Activated CD4-positive, alpha-beta T cell treated with anti-CD3 and anti-CD28 coated beads for 1 hour (primary cell): ENCODE measurements around the gene LIN54.
"Not testable (repeated sequence)": the region's sequence is repeated elsewhere in the genome, so short reads cannot be mapped to it uniquely, and the experiment has no call there.

Source experiments
- DNase-seq: peaks from one replicate; pipeline ENCODE4 v3.0.0-alpha.2; 2020

LIN54 gene

GRCh38 chr4:83010522-83011318 lies at the start of gene LIN54:
Gene LIN54, minus strand, starts transcription at chr4:83010823. Its CDS starts 25,979 bp downstream, at chr4:82984844.
- DNase-seq = peak; percentile 80

- no peak for DNase-seq
Measured at GRCh38 chr4:83054928-83055327, 44.3 kb upstream of the LIN54 start.

- DNase-seq = not testable (repeated sequence)
Measured at GRCh38 chr4:83048781-83049180, 38.2 kb upstream of the LIN54 start.

GRCh38 chr4:83046693-83047473 lies 36.3 kb upstream of the LIN54 start:
- no peak for DNase-seq

- DNase-seq = no peak
Measured at GRCh38 chr4:83043801-83044407, 33.3 kb upstream of the LIN54 start.

GRCh38 chr4:83043157-83043556 lies 32.5 kb upstream of the LIN54 start:
- DNase-seq = not testable (repeated sequence)

- no peak for DNase-seq
Measured at GRCh38 chr4:83040269-83040668, 29.6 kb upstream of the LIN54 start.

- DNase-seq = no peak
Measured at GRCh38 chr4:83036991-83037665, 26.5 kb upstream of the LIN54 start.

- DNase-seq = peak; percentile 92
Measured at GRCh38 chr4:83034630-83035494, 24.2 kb upstream of the LIN54 start, which contains the start of gene COPS4. Gene COPS4, plus strand, starts transcription at chr4:83035183. Its CDS starts 42 bp downstream, at chr4:83035225.

GRCh38 chr4:83029688-83030087 lies 19.1 kb upstream of the LIN54 start:
- DNase-seq = no peak

GRCh38 chr4:83028976-83029375 lies 18.4 kb upstream of the LIN54 start:
- DNase-seq = no peak

GRCh38 chr4:83025563-83025962 lies 14.9 kb upstream of the LIN54 start:
- DNase-seq = no peak

- DNase-seq = no peak
Measured at GRCh38 chr4:83024233-83024632, 13.6 kb upstream of the LIN54 start.

- not testable (repeated sequence) for DNase-seq
Measured at GRCh38 chr4:83023599-83023998, 13.0 kb upstream of the LIN54 start.

- DNase-seq = no peak
Measured at GRCh38 chr4:83022724-83023450, 12.3 kb upstream of the LIN54 start.

- DNase-seq = no peak
Measured at GRCh38 chr4:83019794-83020494, 9.3 kb upstream of the LIN54 start.

GRCh38 chr4:83013902-83014301 lies 3.3 kb upstream of the LIN54 start:
- no peak for DNase-seq

GRCh38 chr4:83013420-83013867 lies 2.8 kb upstream of the LIN54 start:
- no peak for DNase-seq

- DNase-seq = peak; percentile 96
Measured at GRCh38 chr4:83012687-83013419, 2.2 kb upstream of the LIN54 start.
